H1 (cell line): ENCODE measurements around the gene THOP1. TPM values are rescaled to one million over a fixed set of nuclear protein-coding genes. Genes with fewer than 3 reads are reported as not detected.

Experiments
- CTCF ChIA-PET: fragments of 300-600 bp; sonication (Branson Sonifier 250); formaldehyde crosslinking; loops from one replicate; lab custom pipeline; 2021; ENCODE audit not compliant: partially characterized antibody; lab: Charles Lee
- POLR2A ChIA-PET: fragments of 300-600 bp; sonication (Branson Sonifier 250); formaldehyde crosslinking; loops from one replicate; lab custom pipeline; 2021; ENCODE audit warnings: inconsistent platforms; ENCODE audit not compliant: partially characterized antibody; lab: Charles Lee
- DNase-seq, 2 experiments: peaks; one replicate each; pipeline versions ENCODE4 v3.0.0 to v3.0.0-alpha.2; 2010 to 2022; ENCODE audit warnings: low spot score in 2 of 2, low read depth in 1 of 2, mixed read lengths in 1 of 2
- FAIRE-seq: peaks from 2 replicates; lab custom pipeline; 2011; peaks lifted over from hg19 to GRCh38; lab: Jason Lieb, UNC
- H2AFZ ChIP-seq: 2 replicates; pipeline ENCODE4 v1.8.1; 2012; ENCODE audit warnings: low read length, inconsistent platforms
- H2AK5ac ChIP-seq: 2 replicates; pipeline ENCODE4 v1.6.1; 2013; ENCODE audit warnings: low read depth, low read length
- H2BK120ac ChIP-seq: replicated peaks from 2 replicates; pipeline ENCODE3; 2013; ENCODE audit warnings: low read depth, low read length, inconsistent platforms
- H2BK12ac ChIP-seq: 2 replicates; pipeline ENCODE4 v1.6.1; 2013; ENCODE audit warnings: low read depth, low read length
- H2BK15ac ChIP-seq: 2 replicates; pipeline ENCODE4 v1.6.1; 2013; ENCODE audit warnings: low read length
- H2BK20ac ChIP-seq: 2 replicates; pipeline ENCODE4 v1.6.1; 2013; ENCODE audit warnings: low read length
- H2BK5ac ChIP-seq: 2 replicates; pipeline ENCODE4 v1.6.1; 2013; ENCODE audit warnings: low read depth, low read length
- H3K14ac ChIP-seq: 2 replicates; pipeline ENCODE4 v1.6.1; 2013; ENCODE audit warnings: inconsistent platforms; ENCODE audit not compliant: insufficient read length
- H3K18ac ChIP-seq: 2 replicates; pipeline ENCODE4 v1.6.1; 2013; ENCODE audit warnings: low read length; ENCODE audit errors: extremely low read depth
- H3K23ac ChIP-seq: 2 replicates; pipeline ENCODE4 v1.6.1; 2013; ENCODE audit warnings: inconsistent platforms; ENCODE audit not compliant: insufficient read length
- H3K23me2 ChIP-seq: 2 replicates; pipeline ENCODE4 v1.6.1; 2013; ENCODE audit warnings: low read depth, low read length
- H3K27ac ChIP-seq: 2 replicates; pipeline ENCODE4 v1.6.1; 2011; ENCODE audit warnings: low read depth, low read length, inconsistent platforms
- H3K27me3 ChIP-seq, 4 experiments: replicated peaks in 1 of 4; 1 replicate in 1 of 4; 2 replicates in 3 of 4; pipeline versions ENCODE4 v1.6.1 to v1.8.1; 2011 to 2013; ENCODE audit warnings: low read length in 3 of 4, mild to moderate bottlenecking in 3 of 4, inconsistent platforms in 2 of 4, mixed read lengths in 2 of 4, moderate library complexity in 1 of 4; ENCODE audit not compliant: control insufficient read depth in 3 of 4, insufficient read depth in 3 of 4; ENCODE audit errors: extremely low read depth in 1 of 4
- H3K36me3 ChIP-seq, 4 experiments: 2 replicates each; pipeline versions ENCODE4 v1.6.1 to v1.8.1; 2011 to 2013; ENCODE audit warnings: mild to moderate bottlenecking in 4 of 4, low read length in 3 of 4, moderate library complexity in 2 of 4, control low read depth in 1 of 4, inconsistent platforms in 1 of 4; ENCODE audit not compliant: insufficient read depth in 4 of 4, control insufficient read depth in 2 of 4
- H3K4ac ChIP-seq: replicated peaks from 2 replicates; pipeline ENCODE3; 2013; ENCODE audit warnings: low read length, low read depth, mixed read lengths, inconsistent platforms; ENCODE audit not compliant: insufficient read length
- H3K4me1 ChIP-seq, 4 experiments: replicated peaks in 1 of 4; 1 replicate in 1 of 4; 2 replicates in 3 of 4; pipeline versions ENCODE4 v1.6.1 to v1.8.1; 2011 to 2013; ENCODE audit warnings: low read length in 3 of 4, inconsistent platforms in 2 of 4, mixed read lengths in 1 of 4; ENCODE audit not compliant: insufficient read depth in 4 of 4, control insufficient read depth in 3 of 4
- H3K4me2 ChIP-seq, 2 experiments: 2 replicates each; pipeline versions ENCODE4 v1.6.1 to v1.8.1; 2011 to 2013; ENCODE audit warnings: low read depth in 2 of 2, low read length in 2 of 2, control low read depth in 1 of 2, inconsistent platforms in 1 of 2, mild to moderate bottlenecking in 1 of 2; ENCODE audit not compliant: insufficient read depth in 1 of 2
- H3K4me3 ChIP-seq, 4 experiments: fragments of 200-600, 300-600 bp in 1 of 4; sonication (generic), shearing (Covaris generic), sonication (Bioruptor Twin) in 1 of 4; 2 replicates each; pipeline versions ENCODE4 v1.5.1 to v1.8.1; 2011 to 2016; ENCODE audit warnings: low read length in 4 of 4, low read depth in 3 of 4, control low read depth in 2 of 4, inconsistent platforms in 2 of 4, mild to moderate bottlenecking in 2 of 4, mixed read lengths in 1 of 4, moderate library complexity in 1 of 4; ENCODE audit not compliant: insufficient read depth in 2 of 4; ENCODE audit errors: extremely low read depth in 1 of 4
- H3K56ac ChIP-seq: replicated peaks from 2 replicates; pipeline ENCODE3; 2013; ENCODE audit warnings: low read depth, mild to moderate bottlenecking, mixed read lengths, low read length, inconsistent platforms; ENCODE audit not compliant: insufficient read length
- H3K79me1 ChIP-seq: 2 replicates; pipeline ENCODE4 v1.6.1; 2013; ENCODE audit warnings: low read depth, low read length, control low read depth
- H3K79me2 ChIP-seq, 2 experiments: 2 replicates each; pipeline versions ENCODE4 v1.6.1 to v1.8.1; 2012 to 2013; ENCODE audit warnings: low read length in 2 of 2, mild to moderate bottlenecking in 2 of 2, inconsistent platforms in 1 of 2; ENCODE audit not compliant: insufficient read depth in 2 of 2, control insufficient read depth in 1 of 2
- H3K9ac ChIP-seq, 4 experiments: replicated peaks in 1 of 4; 1 replicate in 1 of 4; 2 replicates in 3 of 4; pipeline versions ENCODE4 v1.6.1 to v1.8.1; 2011 to 2013; ENCODE audit warnings: low read depth in 3 of 4, low read length in 3 of 4, control low read depth in 2 of 4, mild to moderate bottlenecking in 2 of 4, moderate library complexity in 2 of 4, inconsistent platforms in 1 of 4; ENCODE audit errors: extremely low read depth in 1 of 4
- H3K9me3 ChIP-seq, 2 experiments: 2 replicates each; pipeline versions ENCODE4 v1.6.1 to v1.8.1; 2012 to 2013; ENCODE audit warnings: mild to moderate bottlenecking in 2 of 2, moderate library complexity in 2 of 2, control low read depth in 1 of 2, inconsistent platforms in 1 of 2, low read depth in 1 of 2, low read length in 1 of 2, mixed read lengths in 1 of 2; ENCODE audit not compliant: insufficient read depth in 2 of 2
- H4K20me1 ChIP-seq, 2 experiments: replicated peaks in 1 of 2; 2 replicates each; pipeline versions ENCODE3 to v1.8.1; 2011 to 2013; ENCODE audit warnings: inconsistent platforms in 2 of 2, low read length in 2 of 2, mild to moderate bottlenecking in 1 of 2; ENCODE audit not compliant: insufficient read depth in 2 of 2, control insufficient read depth in 1 of 2
- H4K5ac ChIP-seq: 2 replicates; pipeline ENCODE4 v1.6.1; 2013; ENCODE audit warnings: low read length, low read depth, mixed read lengths, inconsistent platforms; ENCODE audit not compliant: insufficient read length
- H4K8ac ChIP-seq: 2 replicates; pipeline ENCODE4 v1.8.0; 2013; ENCODE audit warnings: mild to moderate bottlenecking, moderate library complexity, low read length, inconsistent platforms; ENCODE audit not compliant: insufficient read depth; ENCODE audit errors: extremely low read depth
- H4K91ac ChIP-seq: replicated peaks from 2 replicates; pipeline ENCODE3; 2013; ENCODE audit warnings: low read length, mixed read lengths, inconsistent platforms; ENCODE audit not compliant: insufficient read length
- ATF3 ChIP-seq: IDR thresholded peaks from 2 replicates; pipeline ENCODE4 v1.6.1; 2011; ENCODE audit warnings: low read depth, mild to moderate bottlenecking, low read length; ENCODE audit not compliant: insufficient read depth
- CBX5 ChIP-seq: fragments of 300-800, 300-1000 bp; sonication (generic); IDR thresholded peaks from 2 replicates; pipeline ENCODE4 v1.7.1; 2016; ENCODE audit warnings: antibody characterized with exemption, low read length, low read depth
- FOSL1 ChIP-seq: IDR thresholded peaks from 2 replicates; pipeline ENCODE4 v1.6.1; 2011; ENCODE audit warnings: mild to moderate bottlenecking, low read depth, low read length, moderate library complexity; ENCODE audit not compliant: insufficient read depth
- RFX5 ChIP-seq: IDR thresholded peaks from 2 replicates; pipeline ENCODE4 v1.6.1; 2011; ENCODE audit warnings: low read depth, low read length, improper control_type of control experiment, borderline replicate concordance
- TAF1 ChIP-seq: IDR thresholded peaks from 2 replicates; pipeline ENCODE4 v1.6.1; 2011; ENCODE audit warnings: mild to moderate bottlenecking, low read depth, low read length
- WGBS, 2 experiments: shearing (Covaris generic) in 1 of 2; methylation state at CpG; one replicate each; pipeline versions ENCODE4 v1.1.6 to v1.1.7; 2013 to 2015; ENCODE audit warnings: low lambda C conversion rate in 2 of 2, mixed read lengths in 2 of 2, inconsistent platforms in 1 of 2, low coverage in 1 of 2, missing lambda C conversion rate in 1 of 2; ENCODE audit not compliant: insufficient replicate concordance in 2 of 2, insufficient coverage in 1 of 2, insufficient read length in 1 of 2; ENCODE audit errors: extremely low coverage in 1 of 2, missing lambda C conversion rate in 1 of 2; 5-methylcytosine and 5-hydroxymethylcytosine counted together
- polyA plus RNA-seq, 7 experiments: library from polyadenylated mRNA; depleted of rRNA in 3 of 7; stranded (reverse) in 5 of 7; unstranded in 2 of 7; fragments of >200 nt in 5 of 7; fragments of 200-250 nt in 2 of 7; gene quantifications; 1 replicate in 5 of 7; 2 replicates in 1 of 7; 4 replicates in 1 of 7; pipeline versions ENCODE4 v1.2.1 to v1.2.3, GENCODE V29; 2011 to 2013; ENCODE audit warnings: missing spikeins in 2 of 7, mixed read lengths in 2 of 7
- total RNA-seq: library from RNA; stranded (reverse); fragmentation: NEBNext Ultra II Directional; extraction: Animal tissue kit (Norgen Biotek cat#: 25700); gene quantifications from 2 replicates; pipeline ENCODE4 v1.2.1, GENCODE V29; 2021

Gene THOP1
- total and polyA plus RNA-seq, 2 of the 8 experiments (the other 6 are each of a cell fraction or from before 2014, with no cell fraction given) = 136 to 159 TPM

- Histone ChIP-seq H2AK5ac (no peak overlapping the region), H3K4ac (no peak overlapping the region), H2BK20ac (no peak overlapping the region), H3K18ac (no peak overlapping the region), H3K36me3 (peaks cover 5 to 21% (median 16%) of the 10 kb centered on the region in 4 experiments), H3K4me3 (no peak overlapping the region), H3K79me1 (no peaks in the 10 kb centered on the region), H3K23me2 (no peaks in the 10 kb centered on the region), H3K4me2 (no peak overlapping the region), H3K27ac (no peak overlapping the region), H2BK120ac (no peak overlapping the region), H3K14ac (no peak overlapping the region), H3K9me3 (no peaks in the 10 kb centered on the region), H4K91ac (no peak overlapping the region), H3K4me1 (no peaks in the 10 kb centered on the region), H4K5ac (no peak overlapping the region), H2AFZ (no peak overlapping the region), H2BK5ac (no peak overlapping the region), H3K23ac (no peak overlapping the region), H2BK12ac (no peak overlapping the region), H3K27me3 (peaks cover 0 to 8% (median 2%) of the 10 kb centered on the region in 4 experiments; a peak in 2 of 7 replicates), H4K20me1 (peaks cover 0 to 2% of the 10 kb centered on the region in 2 experiments), H3K56ac (no peak overlapping the region), H2BK15ac (no peak overlapping the region), H3K79me2 (no peaks in the 10 kb centered on the region), H4K8ac (no peak overlapping the region), H3K9ac (no peak overlapping the region)
- WGBS, 2 experiments = 86% methylated on average over 14 of the region's 17 CpGs; no CpG with 5 or more reads in 1 of the 2 experiments
- CTCF ChIA-PET = interaction anchor here (1.5 to 9.8 kb wide), 5 partner anchors 25 to 129 kb away, joined by 4 to 117 read pairs (median 14); partner anchors contain the start of gene GNG7
- FAIRE-seq (no peak), DNase-seq (no peak)
- POLR2A ChIA-PET = no interaction called here
- TF ChIP-seq RFX5 = no peak
- no peak for TF ChIP-seq CBX5
- TF ChIP-seq ATF3 = no peak
- no peak for TF ChIP-seq TAF1
- TF ChIP-seq FOSL1 = no peak
Measured at GRCh38 chr19:2750808-2751437, 34.4 kb upstream of the THOP1 start.
